Smooth muscle cell (in vitro differentiated cells): Measurements from ENCODE around the gene CAB39. TPM values are rescaled to one million over a fixed set of nuclear protein-coding genes. Genes with fewer than 3 reads are reported as not detected.
"Not testable (repeated sequence)": the region's sequence is repeated elsewhere in the genome, so short reads cannot be mapped to it uniquely, and the experiment has no call there.

Experiments
- DNase-seq: peaks from one replicate; lab custom pipeline; 2025; ENCODE audit not compliant: unreplicated experiment; lab: John Stamatoyannopoulos, UW
- H2AFZ ChIP-seq: fragments of 200-600 bp; sonication (generic); 2 replicates; pipeline ENCODE4 v1.6.0; 2016; ENCODE audit warnings: antibody characterized with exemption, low read depth, mild to moderate bottlenecking
- H3F3A ChIP-seq: fragments of 200-600 bp; sonication (generic); 2 replicates; pipeline ENCODE4 v1.6.0; 2017; ENCODE audit warnings: antibody characterized with exemption, low read depth
- H3K27ac ChIP-seq: fragments of 200-600 bp; sonication (generic); 2 replicates; pipeline ENCODE4 v1.5.1; 2016; ENCODE audit warnings: low read depth, mild to moderate bottlenecking
- H3K27me3 ChIP-seq: fragments of 200-600 bp; sonication (generic); 2 replicates; pipeline ENCODE4 v1.6.1; 2016; ENCODE audit warnings: low read depth, mild to moderate bottlenecking
- H3K36me3 ChIP-seq: fragments of 200-600 bp; sonication (generic); 2 replicates; pipeline ENCODE4 v1.5.1; 2016; ENCODE audit warnings: low read depth
- H3K4me1 ChIP-seq: fragments of 200-600 bp; sonication (generic); 2 replicates; pipeline ENCODE4 v1.5.1; 2016; ENCODE audit warnings: low read depth
- H3K4me2 ChIP-seq: fragments of 200-600 bp; sonication (generic); 2 replicates; pipeline ENCODE4 v1.6.0; 2016; ENCODE audit warnings: mild to moderate bottlenecking
- H3K4me3 ChIP-seq: fragments of 200-600 bp; sonication (generic); 2 replicates; pipeline ENCODE4 v1.5.1; 2016; ENCODE audit warnings: mild to moderate bottlenecking
- H3K79me2 ChIP-seq: fragments of 200-600 bp; sonication (generic); 2 replicates; pipeline ENCODE4 v1.6.0; 2016; ENCODE audit warnings: low read depth, mild to moderate bottlenecking
- H3K9ac ChIP-seq: fragments of 200-600 bp; sonication (generic); 2 replicates; pipeline ENCODE4 v1.6.0; 2016; ENCODE audit warnings: low read depth
- H3K9me3 ChIP-seq: fragments of 200-600 bp; sonication (generic); replicated peaks from 2 replicates; pipeline ENCODE4 v1.5.1; 2016; ENCODE audit warnings: low read depth
- H4K20me1 ChIP-seq: fragments of 200-600 bp; sonication (generic); 2 replicates; pipeline ENCODE4 v1.6.0; 2016; ENCODE audit warnings: low read depth
- WGBS: methylation state at CpG from one replicate; pipeline ENCODE4 v1.1.7; 2016; ENCODE audit warnings: low lambda C conversion rate; 5-methylcytosine and 5-hydroxymethylcytosine counted together
- polyA plus RNA-seq: library from polyadenylated mRNA; unstranded; fragments of >200 nt; fragmentation: Nextera tagmentation; extraction: Ambion mirVana; gene quantifications from 2 replicates; pipeline ENCODE4 v1.2.1, GENCODE V29; 2016
- total RNA-seq: library from RNA; depleted of rRNA; stranded (reverse); fragments of >200 nt; gene quantifications from 2 replicates; pipeline ENCODE4 v1.2.3, GENCODE V29; 2014
- TF ChIP-seq, protein P1 (sequence below): fragments of 200-600 bp; sonication (generic); IDR thresholded peaks from 2 replicates; pipeline ENCODE4 v1.5.1; 2017; ENCODE audit warnings: borderline replicate concordance, mild to moderate bottlenecking, antibody characterized with exemption; ENCODE audit not compliant: insufficient read depth, poor library complexity, severe bottlenecking

The CAB39 gene
- total and polyA plus RNA-seq, 2 experiments from 2014 or later: 21.7 to 62.4 TPM

DNA sequence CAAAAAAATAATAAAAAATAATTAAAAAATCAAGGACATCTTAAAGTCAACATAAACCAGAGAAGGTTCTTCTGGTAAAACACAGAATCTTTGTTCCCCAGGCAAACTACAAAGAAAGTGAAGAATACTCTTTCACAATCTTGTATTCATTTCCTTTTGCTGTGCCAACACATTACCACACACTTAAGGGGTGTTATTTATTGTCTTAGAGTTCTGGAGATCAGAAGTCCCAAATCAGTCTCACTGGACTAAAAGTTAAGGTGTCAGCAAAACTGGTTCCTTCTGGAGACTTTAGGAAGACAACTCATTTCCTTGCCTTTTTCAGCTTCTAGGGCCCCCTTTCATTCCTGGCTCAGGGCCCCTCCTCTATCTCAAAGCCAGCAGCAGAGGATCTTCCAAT lies 12.2 kb upstream of the CAB39 start:
- Histone ChIP-seq H3K27ac (no peak overlapping the region), H3F3A (no peaks in the 10 kb centered on the region), H3K9me3 (no peaks in the 10 kb centered on the region), H3K4me1 (peaks cover 4% of the 10 kb centered on the region), H3K79me2 (no peaks in the 10 kb centered on the region), H3K27me3 (no peaks in the 10 kb centered on the region), H3K36me3 (no peaks in the 10 kb centered on the region), H3K9ac (no peak overlapping the region), H4K20me1 (no peaks in the 10 kb centered on the region), H2AFZ (no peak overlapping the region), H3K4me3 (no peak overlapping the region), H3K4me2 (no peak overlapping the region)
- TF ChIP-seq, protein P1, sequence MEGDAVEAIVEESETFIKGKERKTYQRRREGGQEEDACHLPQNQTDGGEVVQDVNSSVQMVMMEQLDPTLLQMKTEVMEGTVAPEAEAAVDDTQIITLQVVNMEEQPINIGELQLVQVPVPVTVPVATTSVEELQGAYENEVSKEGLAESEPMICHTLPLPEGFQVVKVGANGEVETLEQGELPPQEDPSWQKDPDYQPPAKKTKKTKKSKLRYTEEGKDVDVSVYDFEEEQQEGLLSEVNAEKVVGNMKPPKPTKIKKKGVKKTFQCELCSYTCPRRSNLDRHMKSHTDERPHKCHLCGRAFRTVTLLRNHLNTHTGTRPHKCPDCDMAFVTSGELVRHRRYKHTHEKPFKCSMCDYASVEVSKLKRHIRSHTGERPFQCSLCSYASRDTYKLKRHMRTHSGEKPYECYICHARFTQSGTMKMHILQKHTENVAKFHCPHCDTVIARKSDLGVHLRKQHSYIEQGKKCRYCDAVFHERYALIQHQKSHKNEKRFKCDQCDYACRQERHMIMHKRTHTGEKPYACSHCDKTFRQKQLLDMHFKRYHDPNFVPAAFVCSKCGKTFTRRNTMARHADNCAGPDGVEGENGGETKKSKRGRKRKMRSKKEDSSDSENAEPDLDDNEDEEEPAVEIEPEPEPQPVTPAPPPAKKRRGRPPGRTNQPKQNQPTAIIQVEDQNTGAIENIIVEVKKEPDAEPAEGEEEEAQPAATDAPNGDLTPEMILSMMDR: no peak
- no peak for DNase-seq

DNA sequence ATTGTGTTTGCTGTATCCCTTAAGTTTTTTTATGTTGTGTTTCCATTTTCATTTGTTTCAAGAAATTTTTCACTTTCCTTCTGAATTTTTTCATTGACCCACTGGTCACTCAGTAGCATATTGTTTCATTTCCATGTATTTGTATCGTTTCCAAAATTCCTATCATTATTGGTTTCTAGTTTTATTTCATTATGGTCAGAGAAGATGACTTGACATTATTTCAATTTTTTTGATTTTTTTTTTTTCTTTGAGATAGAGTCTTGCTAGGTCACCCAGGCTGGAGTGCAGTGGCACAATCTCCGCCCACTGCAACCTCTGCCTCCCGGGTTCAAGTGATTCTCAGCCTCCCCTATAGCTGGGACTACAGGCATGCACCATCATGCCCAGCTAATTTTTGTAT lies 11.3 kb upstream of the CAB39 start:
- H3K27me3 ChIP-seq: no peaks in the 10 kb centered on the region
- no peak overlapping the region for H3K9ac ChIP-seq
- no peaks in the 10 kb centered on the region for H3F3A ChIP-seq
- no peak overlapping the region for H3K27ac ChIP-seq
- H3K4me2 ChIP-seq: no peak overlapping the region
- H4K20me1 ChIP-seq: no peaks in the 10 kb centered on the region
- TF ChIP-seq, protein P1: no peak
- no peak overlapping the region for H3K4me3 ChIP-seq
- H3K9me3 ChIP-seq: no peaks in the 10 kb centered on the region
- no peaks in the 10 kb centered on the region for H3K36me3 ChIP-seq
- 94% methylated on average over 3 of the region's 3 CpGs for WGBS
- H2AFZ ChIP-seq: no peak overlapping the region
- no peaks in the 10 kb centered on the region for H3K79me2 ChIP-seq
- peaks cover 2% of the 10 kb centered on the region for H3K4me1 ChIP-seq
- no peak for DNase-seq

DNA sequence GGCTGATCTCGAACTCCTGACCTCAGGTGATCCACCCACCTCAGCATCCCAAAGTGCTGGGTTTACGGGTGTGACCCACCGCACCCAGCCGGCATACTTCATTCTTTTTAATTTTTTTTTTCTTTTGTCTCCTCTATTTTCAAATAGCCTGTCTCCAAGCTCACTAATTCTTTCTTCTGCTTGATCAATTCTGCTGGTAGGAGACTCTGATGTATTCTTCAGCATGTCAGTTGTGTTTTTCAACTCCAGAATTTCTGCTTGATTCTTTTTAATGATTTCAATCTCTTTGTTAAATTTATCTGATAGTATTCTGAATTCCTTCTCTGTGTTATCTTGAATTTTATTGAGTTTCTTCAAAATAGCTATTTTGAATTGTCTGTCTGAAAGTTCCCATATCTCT lies 10.2 kb upstream of the CAB39 start:
- not testable (repeated sequence) for H3K9ac ChIP-seq, DNase-seq, H3K36me3 ChIP-seq, H3K9me3 ChIP-seq, H3K4me3 ChIP-seq, H2AFZ ChIP-seq, H3K4me2 ChIP-seq, H4K20me1 ChIP-seq, H3K27ac ChIP-seq, H3K4me1 ChIP-seq, H3F3A ChIP-seq, H3K27me3 ChIP-seq, H3K79me2 ChIP-seq
- WGBS: 95% methylated on average over 4 of the region's 4 CpGs

DNA sequence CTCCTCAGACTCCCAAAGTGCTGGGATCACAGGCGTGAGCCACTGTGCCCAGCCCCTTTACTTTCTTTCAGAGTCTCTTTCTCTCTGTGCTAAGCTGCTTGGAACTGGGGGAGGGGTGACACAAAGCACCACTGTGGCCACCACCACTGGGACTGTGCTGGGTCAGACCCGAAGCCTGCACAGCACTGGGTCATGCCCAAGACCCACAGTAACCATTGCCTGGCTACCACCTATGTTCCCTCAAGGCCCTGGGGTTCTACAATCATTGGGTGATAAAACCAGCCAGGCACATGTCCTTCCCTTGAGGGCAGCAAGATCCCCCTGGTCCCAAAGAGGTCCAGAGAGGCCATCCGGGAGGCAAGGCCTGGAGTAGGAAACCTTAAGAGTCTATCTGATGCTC lies 9.1 kb upstream of the CAB39 start:
- Histone ChIP-seq H3K36me3 (no peaks in the 10 kb centered on the region), H3F3A (no peaks in the 10 kb centered on the region), H4K20me1 (no peaks in the 10 kb centered on the region), H3K9ac (no peak overlapping the region), H3K9me3 (no peaks in the 10 kb centered on the region), H3K27ac (no peak overlapping the region), H3K27me3 (no peaks in the 10 kb centered on the region), H3K4me2 (no peak overlapping the region), H3K4me3 (no peak overlapping the region), H3K79me2 (no peaks in the 10 kb centered on the region), H3K4me1 (no peaks in the 10 kb centered on the region), H2AFZ (no peak overlapping the region)
- TF ChIP-seq, protein P1: no peak
- DNase-seq: no peak
- 76% methylated on average over 3 of the region's 3 CpGs for WGBS
